Adrenal gland (tissue), 12 donors: ENCODE data around the gene KIAA1671. TPM values are rescaled to one million over a fixed set of nuclear protein-coding genes. Genes with fewer than 3 reads are reported as not detected.
A peak's percentile ranks its signal among the peaks of the same experiment; 100 is the strongest.

Source experiments
- DNase-seq, 7 donors: peaks; one replicate each; pipeline ENCODE4 v3.0.0-alpha.2; 2019 to 2020
- H3K27ac ChIP-seq, 5 donors: fragments of 200-600 bp; sonication (generic) in 4 of 5; 1 replicate in 3 of 5; 2 replicates in 2 of 5; pipeline versions ENCODE4 v1.5.1 to v1.8.0; 2016 to 2020; ENCODE audit warnings: mild to moderate bottlenecking in 1 of 5
- H3K27me3 ChIP-seq: fragments of 200-600 bp; 2 replicates; pipeline ENCODE4 v1.8.0; 2021
- H3K36me3 ChIP-seq, 2 donors: fragments of 200-600 bp; replicated peaks in 1 of 2; 1 replicate in 1 of 2; 2 replicates in 1 of 2; pipeline versions ENCODE4 v1.5.1 to v1.8.0; 2018 to 2022
- H3K4me1 ChIP-seq, 2 donors: fragments of 200-600 bp; replicated peaks in 1 of 2; 1 replicate in 1 of 2; 2 replicates in 1 of 2; pipeline versions ENCODE4 v1.5.1 to v1.8.0; 2018 to 2021
- H3K4me3 ChIP-seq, 4 donors: fragments of 200-600 bp; sonication (generic) in 3 of 4; one replicate each; pipeline ENCODE4 v1.5.1; 2016 to 2018
- H3K9me3 ChIP-seq, 3 donors: fragments of 200-600 bp; sonication (generic) in 1 of 3; replicated peaks in 1 of 3; 1 replicate in 2 of 3; 2 replicates in 1 of 3; pipeline versions ENCODE4 v1.5.1 to v1.8.0; 2016 to 2021
- CTCF ChIP-seq, 6 experiments: fragments of 450-650 bp in 4 of 6; fragments of 200-600 bp in 2 of 6; sonication (generic) in 1 of 6; IDR thresholded peaks; 1 replicate in 5 of 6; 2 replicates in 1 of 6; pipeline versions ENCODE4 v1.5.1 to v1.8.0; 2016 to 2021; ENCODE audit warnings: antibody characterized with exemption in 6 of 6, mild to moderate bottlenecking in 2 of 6, moderate library complexity in 1 of 6
- POLR2A ChIP-seq, 2 donors: fragments of 450-650 bp; IDR thresholded peaks; one replicate each; pipeline ENCODE4 v1.6.1; 2017; ENCODE audit warnings: antibody characterized with exemption in 2 of 2, mild to moderate bottlenecking in 2 of 2, moderate library complexity in 1 of 2
- WGBS, 4 donors: extraction: QIAGEN DNeasy Blood & Tissue Kit in 2 of 4; methylation state at CpG; one replicate each; pipeline versions ENCODE4 v1.1.5 to v1.1.7; 2013 to 2017; 5-methylcytosine and 5-hydroxymethylcytosine counted together
- intact Hi-C, 2 donors: fragments of 100-400 bp; cut with DNase I; formaldehyde crosslinking; loops; one replicate each; pipeline versions ENCODE4 v1.14.1 to v1.15.0; 2022 to 2023
- polyA plus RNA-seq, 3 donors: library from polyadenylated mRNA; stranded (reverse); fragments of 200-250 nt in 2 of 3; fragments of 350-450 nt in 1 of 3; fragmentation: Illumina TruSeq in 1 of 3; extraction: RNeasy Lipid Tissue Mini Kit (QIAGEN cat#74804) in 1 of 3; gene quantifications; one replicate each; pipeline ENCODE4 v1.2.3, GENCODE V29; 2013 to 2014
- total RNA-seq, 9 donors: library from RNA; depleted of rRNA in 4 of 9; stranded (reverse); fragments of >200 nt in 4 of 9; fragments of 120-200 nt in 1 of 9; fragmentation: NEBNext Ultra II Directional in 1 of 9; extraction: Animal tissue kit (Norgen Biotek cat#: 25700) in 1 of 9; gene quantifications; one replicate each; pipeline versions ENCODE4 v1.1.0 to v1.2.4, GENCODE V29; 2013 to 2023
- donor health status: healthy with polysubstance abuse.
- donor health status: Bipolar disorder and iron deficiency.
- donor health status: DM: yes; HTN: yes; CAD: no.
- donor health status: DM: no; HTN: no; CAD: no.
- donor health status: DM: no; HTN: no; CAD: no.
- donor health status: DM: yes; HTN: yes; CAD: no.

KIAA1671 gene
- total and polyA plus RNA-seq, 12 donors: 5.3 to 71.0 (median 45.8) TPM

- WGBS, 4 donors: 0 to 1% (median 1%) methylated on average over 10 to 35 of the region's 35 CpGs
- H3K36me3 ChIP-seq: no peaks in the 10 kb centered on the region
- peaks cover 23 to 24% of the 10 kb centered on the region in 2 donors for H3K4me1 ChIP-seq
- H3K9me3 ChIP-seq: no peaks in the 10 kb centered on the region
- intact Hi-C loops: loop anchor here (2.0 to 5.0 kb wide), 3 partner anchors 74 to 96 kb away; no protein-coding TSS in a partner anchor
- peak overlapping the region; percentile 47 to 92 (median 68) for H3K4me3 ChIP-seq
- no peaks in the 10 kb centered on the region for H3K27me3 ChIP-seq
- H3K27ac ChIP-seq: peak overlapping the region; percentile 85 to 96 (median 87)
- peak; percentile 62 to 88 (median 84) for DNase-seq
- TF ChIP-seq POLR2A (IDR thresholded peaks at IDR 0.05) (peak in 1 of 2 donors; percentile 65), CTCF (IDR thresholded peaks at IDR 0.05) (no peak)
Observed at GRCh38 chr22:24952837-24953383, 394 bp downstream of the KIAA1671 start.

- peak; percentile 54 to 71 (median 58) for DNase-seq
- H3K4me1 ChIP-seq: peaks cover 23 to 24% of the 10 kb centered on the region in 2 donors
- 4 to 20% (median 7%) methylated on average over 6 to 46 of the region's 47 CpGs for WGBS, 4 donors
- H3K27me3 ChIP-seq: no peaks in the 10 kb centered on the region
- H3K36me3 ChIP-seq: no peaks in the 10 kb centered on the region
- H3K9me3 ChIP-seq: no peaks in the 10 kb centered on the region
- intact Hi-C loops: loop anchor here (2.0 to 5.0 kb wide), 3 partner anchors 74 to 95 kb away; no protein-coding TSS in a partner anchor
- no peak for TF ChIP-seq CTCF (IDR thresholded peaks at IDR 0.05)
- TF ChIP-seq POLR2A (IDR thresholded peaks at IDR 0.05): no peak
- H3K4me3 ChIP-seq: peak overlapping the region; percentile 47 to 92 (median 68)
- H3K27ac ChIP-seq: peak overlapping the region; percentile 85 to 96 (median 87)
Observed at GRCh38 chr22:24953384-24954113, 1.0 kb downstream of the KIAA1671 start.

- H3K4me3 ChIP-seq: peak overlapping the region in 2 of 4 donors; percentile 47 to 92
- WGBS, 4 donors: 21 to 32% (median 28%) methylated on average over 4 of the region's 4 CpGs
- no peaks in the 10 kb centered on the region for H3K9me3 ChIP-seq
- TF ChIP-seq POLR2A (IDR thresholded peaks at IDR 0.05): no peak
- TF ChIP-seq CTCF (IDR thresholded peaks at IDR 0.05): no peak
- DNase-seq: peak in 1 of 7 donors; percentile 50
- H3K36me3 ChIP-seq: no peaks in the 10 kb centered on the region
- no peaks in the 10 kb centered on the region for H3K27me3 ChIP-seq
- intact Hi-C loops: loop anchor here in 1 of 2 donors (5.0 kb wide), 2 partner anchors 73 to 93 kb away; no protein-coding TSS in a partner anchor
- peaks cover 23 to 24% of the 10 kb centered on the region in 2 donors for H3K4me1 ChIP-seq
- H3K27ac ChIP-seq: peak overlapping the region; percentile 85 to 96 (median 87)
Observed at GRCh38 chr22:24954114-24954463, 1.6 kb downstream of the KIAA1671 start.

GRCh38 chr22:24954856-24955255, 2.3 kb downstream of the KIAA1671 start:
- peak overlapping the region; percentile 9 to 96 (median 87) for H3K27ac ChIP-seq
- TF ChIP-seq CTCF (IDR thresholded peaks at IDR 0.05): no peak
- peak in 1 of 2 donors; percentile 28 for TF ChIP-seq POLR2A (IDR thresholded peaks at IDR 0.05)
- intact Hi-C loops: loop anchor here in 1 of 2 donors (5.0 kb wide), 2 partner anchors 72 to 92 kb away; no protein-coding TSS in a partner anchor
- no peaks in the 10 kb centered on the region for H3K36me3 ChIP-seq
- WGBS, 4 donors: 52 to 64% (median 58%) methylated on average over 8 of the region's 8 CpGs
- no peaks in the 10 kb centered on the region for H3K27me3 ChIP-seq
- peak overlapping the region in 1 of 4 donors; percentile 92 for H3K4me3 ChIP-seq
- H3K4me1 ChIP-seq: peaks cover 23 to 24% of the 10 kb centered on the region in 2 donors
- H3K9me3 ChIP-seq: no peaks in the 10 kb centered on the region
- DNase-seq: peak in 6 of 7 donors; percentile 50 to 76 (median 62)
